ENCODE measurements around the gene ERI2.
"Not testable (repeated sequence)": the region's sequence is repeated elsewhere in the genome, so short reads cannot be mapped to it uniquely, and the experiment has no call there.

ERI2 gene

GRCh38 chr16:20764448-20764847 is 41.8 kb downstream of the ERI2 start:
- DNase-seq: not testable (repeated sequence)

GRCh38 chr16:20763461-20764232 is 42.6 kb downstream of the ERI2 start, which contains the start of gene ACSM3:
ACSM3 (plus strand) TSS chr16:20764014; CDS start chr16:20770035, 6,021 bp downstream.
- peak; percentile 41 for DNase-seq

GRCh38 chr16:20762404-20763123 is 43.7 kb downstream of the ERI2 start:
- DNase-seq: no peak

GRCh38 chr16:20761175-20761574 is 45.1 kb downstream of the ERI2 start:
- no peak for DNase-seq

- no peak for DNase-seq
These were observed 45.9 kb downstream of the ERI2 start for GRCh38 chr16:20760346-20760745.

- not testable (repeated sequence) for DNase-seq
These were observed 50.5 kb downstream of the ERI2 start for GRCh38 chr16:20755799-20756198.

- DNase-seq: no peak
These were observed 51.0 kb downstream of the ERI2 start for GRCh38 chr16:20755238-20755637.

- DNase-seq: no peak
These were observed 52.5 kb downstream of the ERI2 start for GRCh38 chr16:20753727-20754126.

GRCh38 chr16:20750558-20750957 is 55.7 kb downstream of the ERI2 start:
- DNase-seq: no peak

- DNase-seq: no peak
These were observed 56.8 kb downstream of the ERI2 start for GRCh38 chr16:20749474-20749873.

GRCh38 chr16:20747030-20747816 is 59.0 kb downstream of the ERI2 start:
- no peak for DNase-seq

GRCh38 chr16:20746461-20746860 is 59.8 kb downstream of the ERI2 start:
- no peak for DNase-seq
